ENCODE data around the gene NACA2. TPM values are rescaled to one million over a fixed set of nuclear protein-coding genes. Genes with fewer than 3 reads are reported as not detected.

NACA2 gene
- total RNA-seq, 4 donors from 2014 or later, result not detected

GRCh38 chr17:61616783-61617182 lies 25.8 kb upstream of the NACA2 start:
- no peak for DNase-seq (ENCODE audit: low spot score in 2 of 2)
- no peak overlapping the region for H3K4me3 ChIP-seq (ENCODE audit: low read depth, poor library complexity, severe bottlenecking)
- TF ChIP-seq POLR2A (IDR thresholded peaks at IDR 0.05) (no peak), CTCF (IDR thresholded peaks at IDR 0.05) (no peak)
- intact Hi-C loops (cut with DNase I; ENCODE audit: low total_unique reads), result loop anchor here (10.0 kb wide), 1 partner anchor 1532 kb away; no protein-coding TSS in a partner anchor
- 62% methylated on average over 1 of the region's 1 CpG for WGBS, 2 donors

- no peak overlapping the region for H3K4me3 ChIP-seq (ENCODE audit: low read depth, poor library complexity, severe bottlenecking)
- TF ChIP-seq POLR2A (IDR thresholded peaks at IDR 0.05) (no peak), CTCF (IDR thresholded peaks at IDR 0.05) (no peak)
- intact Hi-C loops (cut with DNase I; ENCODE audit: low total_unique reads), result loop anchor here (10.0 kb wide), 1 partner anchor 1529 kb away; no protein-coding TSS in a partner anchor
- no peak for DNase-seq (ENCODE audit: low spot score in 2 of 2)
These were observed 23.2 kb upstream of the NACA2 start for GRCh38 chr17:61614219-61614618.

DNA sequence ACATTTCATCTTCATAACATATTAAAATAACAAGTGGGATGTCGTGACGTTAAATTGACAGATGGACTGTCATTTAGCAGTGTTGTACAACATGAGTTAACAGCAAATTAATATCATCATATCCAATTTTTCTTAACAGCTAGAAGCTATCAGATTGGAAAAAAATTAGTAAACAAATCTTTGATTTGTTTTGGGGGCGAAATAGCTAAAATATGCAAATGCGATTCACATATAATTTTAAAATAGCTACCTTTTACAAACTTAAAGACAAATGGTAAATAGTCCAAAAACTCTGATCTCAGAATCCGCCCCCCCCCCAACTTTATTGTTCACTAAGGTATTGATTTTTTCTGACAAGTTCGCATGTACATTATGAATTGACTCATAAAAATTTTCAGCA lies 20.3 kb upstream of the NACA2 start:
- H3K4me3 ChIP-seq (ENCODE audit: low read depth, poor library complexity, severe bottlenecking), result no peak overlapping the region
- 68 to 69% methylated on average over 6 of the region's 6 CpGs for WGBS, 2 donors
- intact Hi-C loops (cut with DNase I; ENCODE audit: low total_unique reads), result loop anchor here (10.0 kb wide), 1 partner anchor 1527 kb away; no protein-coding TSS in a partner anchor
- no peak for TF ChIP-seq CTCF (IDR thresholded peaks at IDR 0.05)
- no peak for TF ChIP-seq POLR2A (IDR thresholded peaks at IDR 0.05)
- no peak for DNase-seq (ENCODE audit: low spot score in 2 of 2)

DNA sequence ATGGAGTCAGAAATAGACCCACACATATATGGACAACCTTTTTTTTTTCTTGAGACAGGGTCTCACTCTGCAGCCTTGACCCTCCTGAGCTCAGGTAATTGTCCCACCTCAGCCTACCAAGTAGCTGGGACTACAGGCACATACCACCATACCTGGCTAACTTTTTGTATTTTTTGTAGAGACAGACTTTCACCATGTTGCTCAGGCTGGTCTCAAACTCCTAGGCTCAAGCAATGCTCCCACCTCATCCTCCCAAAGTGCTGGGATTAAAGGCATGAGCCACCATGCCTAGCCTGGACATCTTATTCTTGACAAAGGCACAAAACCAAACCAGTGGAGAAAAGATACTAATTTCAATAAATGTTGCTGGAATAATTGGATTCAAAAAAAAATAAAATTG lies 14.7 kb upstream of the NACA2 start:
- intact Hi-C loops (cut with DNase I; ENCODE audit: low total_unique reads), result no loop called here
- DNase-seq (ENCODE audit: low spot score in 2 of 2), result no peak
- no peak for TF ChIP-seq CTCF (IDR thresholded peaks at IDR 0.05)
- TF ChIP-seq POLR2A (IDR thresholded peaks at IDR 0.05), result no peak
- no peak overlapping the region for H3K4me3 ChIP-seq (ENCODE audit: low read depth, poor library complexity, severe bottlenecking)

- no peak for DNase-seq (ENCODE audit: low spot score in 2 of 2)
- 90 to 91% methylated on average over 4 of the region's 4 CpGs for WGBS, 2 donors
- H3K4me3 ChIP-seq (ENCODE audit: low read depth, poor library complexity, severe bottlenecking), result no peak overlapping the region
- intact Hi-C loops (cut with DNase I; ENCODE audit: low total_unique reads), result no loop called here
- TF ChIP-seq POLR2A (IDR thresholded peaks at IDR 0.05), result no peak
- no peak for TF ChIP-seq CTCF (IDR thresholded peaks at IDR 0.05)
These were observed 10.3 kb upstream of the NACA2 start for GRCh38 chr17:61601297-61601696.

- WGBS, 2 donors, result 34 to 40% methylated on average over 2 of the region's 2 CpGs
- TF ChIP-seq POLR2A (IDR thresholded peaks at IDR 0.05) (no peak), CTCF (IDR thresholded peaks at IDR 0.05) (no peak)
- intact Hi-C loops (cut with DNase I; ENCODE audit: low total_unique reads), result no loop called here
- no peak overlapping the region for H3K4me3 ChIP-seq (ENCODE audit: low read depth, poor library complexity, severe bottlenecking)
- no peak for DNase-seq (ENCODE audit: low spot score in 2 of 2)
These were observed 9.6 kb upstream of the NACA2 start for GRCh38 chr17:61600621-61601020.
